Neural progenitor cell (in vitro differentiated cells): ENCODE results near the gene DCST2.

Experiments
- EZH2phosphoT487 ChIP-seq: fragments of 200-600 bp; sonication (generic); IDR thresholded peaks from 2 replicates; pipeline ENCODE4 v1.6.1; 2017; ENCODE audit warnings: antibody characterized with exemption
- TF ChIP-seq, protein P1 (sequence below): fragments of 200-600 bp; sonication (generic); IDR thresholded peaks from 2 replicates; pipeline ENCODE4 v1.5.1; 2017; ENCODE audit warnings: antibody characterized with exemption, mild to moderate bottlenecking

- TF ChIP-seq, protein P1, sequence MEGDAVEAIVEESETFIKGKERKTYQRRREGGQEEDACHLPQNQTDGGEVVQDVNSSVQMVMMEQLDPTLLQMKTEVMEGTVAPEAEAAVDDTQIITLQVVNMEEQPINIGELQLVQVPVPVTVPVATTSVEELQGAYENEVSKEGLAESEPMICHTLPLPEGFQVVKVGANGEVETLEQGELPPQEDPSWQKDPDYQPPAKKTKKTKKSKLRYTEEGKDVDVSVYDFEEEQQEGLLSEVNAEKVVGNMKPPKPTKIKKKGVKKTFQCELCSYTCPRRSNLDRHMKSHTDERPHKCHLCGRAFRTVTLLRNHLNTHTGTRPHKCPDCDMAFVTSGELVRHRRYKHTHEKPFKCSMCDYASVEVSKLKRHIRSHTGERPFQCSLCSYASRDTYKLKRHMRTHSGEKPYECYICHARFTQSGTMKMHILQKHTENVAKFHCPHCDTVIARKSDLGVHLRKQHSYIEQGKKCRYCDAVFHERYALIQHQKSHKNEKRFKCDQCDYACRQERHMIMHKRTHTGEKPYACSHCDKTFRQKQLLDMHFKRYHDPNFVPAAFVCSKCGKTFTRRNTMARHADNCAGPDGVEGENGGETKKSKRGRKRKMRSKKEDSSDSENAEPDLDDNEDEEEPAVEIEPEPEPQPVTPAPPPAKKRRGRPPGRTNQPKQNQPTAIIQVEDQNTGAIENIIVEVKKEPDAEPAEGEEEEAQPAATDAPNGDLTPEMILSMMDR = no peak
- no peak for TF ChIP-seq EZH2phosphoT487
Measured at GRCh38 chr1:155026154-155026553, 7.4 kb downstream of the DCST2 start.
